SK-N-MC (cell line): Measurements from ENCODE around the gene C1orf53.
"Not testable (repeated sequence)": the region's sequence is repeated elsewhere in the genome, so short reads cannot be mapped to it uniquely, and the experiment has no call there.

Experiments used
- EZH2 ChIP-seq: fragments of 200-600 bp; sonication (generic); IDR thresholded peaks from one replicate; pipeline ENCODE4 v1.6.1; 2017; ENCODE audit warnings: antibody characterized with exemption
- FOXP2 ChIP-seq: optimal IDR thresholded peaks from 2 replicates; pipeline ENCODE3; 2011; ENCODE audit warnings: mild to moderate bottlenecking, moderate library complexity; ENCODE audit not compliant: insufficient read depth; ENCODE audit errors: extremely low read length, control extremely low read depth
- POLR2AphosphoS5 ChIP-seq: IDR thresholded peaks from 2 replicates; pipeline ENCODE4 v1.6.1; 2012; ENCODE audit warnings: mild to moderate bottlenecking, low read depth, low read length, borderline replicate concordance

- TF ChIP-seq POLR2AphosphoS5, EZH2, FOXP2: not testable (repeated sequence)
Observed at GRCh38 chr1:197880385-197880784, 22.0 kb upstream of the C1orf53 start.
